OCI-LY7 (cell line): ENCODE measurements around the gene LONP1. TPM values are rescaled to one million over a fixed set of nuclear protein-coding genes. Genes with fewer than 3 reads are reported as not detected.

Experiments
- BruUV-seq: library from RNA; stranded (reverse); fragments of 400-500 nt; replicated peaks from 2 replicates; lab custom pipeline; 2021; lab: Mats Ljungman, UMichigan
- CTCF ChIA-PET: fragments of 300-600 bp; sonication (Branson Sonifier 250); formaldehyde crosslinking; loops from one replicate; lab custom pipeline; 2022; ENCODE audit warnings: antibody characterized with exemption; ENCODE audit not compliant: unreplicated experiment; lab: Charles Lee
- POLR2A ChIA-PET: fragments of 300-600 bp; sonication (Branson Sonifier 250); formaldehyde crosslinking; loops from one replicate; lab custom pipeline; 2022; ENCODE audit warnings: antibody characterized with exemption; lab: Charles Lee
- DNase-seq: peaks from one replicate; pipeline ENCODE4 v3.0.0-alpha.2; 2015; ENCODE audit warnings: low spot score
- H2AFZ ChIP-seq: fragments of 200-600 bp; sonication (generic), shearing (Covaris generic); 2 replicates; pipeline ENCODE4 v1.6.1; 2014; ENCODE audit warnings: mild to moderate bottlenecking, antibody characterized with exemption, low read length, moderate library complexity
- H3K27ac ChIP-seq: fragments of 200-600 bp; sonication (generic); 2 replicates; pipeline ENCODE4 v1.5.1; 2014; ENCODE audit warnings: mixed run types, low read depth, mild to moderate bottlenecking, moderate library complexity, low read length, inconsistent platforms; ENCODE audit not compliant: poor library complexity, severe bottlenecking
- H3K36me3 ChIP-seq: fragments of 200-600 bp; sonication (generic); 2 replicates; pipeline ENCODE4 v1.6.1; 2014; ENCODE audit warnings: mild to moderate bottlenecking, antibody characterized with exemption, low read length, moderate library complexity, mixed read lengths; ENCODE audit not compliant: insufficient read depth
- H3K4me1 ChIP-seq: fragments of 200-600 bp; sonication (generic); 2 replicates; pipeline ENCODE4 v1.5.1; 2014; ENCODE audit warnings: mild to moderate bottlenecking, low read length; ENCODE audit not compliant: insufficient read depth, poor library complexity, severe bottlenecking
- H3K4me2 ChIP-seq: fragments of 200-600 bp; sonication (generic); 2 replicates; pipeline ENCODE4 v1.6.1; 2014; ENCODE audit warnings: mild to moderate bottlenecking, low read length
- H3K4me3 ChIP-seq: fragments of 200-600 bp; sonication (generic); 2 replicates; pipeline ENCODE4 v1.5.1; 2014; ENCODE audit warnings: mild to moderate bottlenecking, low read depth, low read length; ENCODE audit not compliant: poor library complexity, severe bottlenecking
- H3K79me2 ChIP-seq: fragments of 200-600 bp; sonication (generic); 2 replicates; pipeline ENCODE4 v1.6.1; 2016; ENCODE audit warnings: low read depth, mild to moderate bottlenecking, low read length, moderate library complexity, mixed read lengths; ENCODE audit not compliant: insufficient read depth
- H3K9me2 ChIP-seq: fragments of 200-600 bp; sonication (generic); 2 replicates; pipeline ENCODE4 v1.6.1; 2016; ENCODE audit warnings: mild to moderate bottlenecking, low read length, mixed read lengths; ENCODE audit not compliant: insufficient read depth
- H3K9me3 ChIP-seq: fragments of 200-600 bp; sonication (generic); 2 replicates; pipeline ENCODE4 v1.6.1; 2014; ENCODE audit warnings: mild to moderate bottlenecking, mixed run types, low read length, mixed read lengths
- H4K20me1 ChIP-seq: fragments of 200-600 bp; sonication (generic); 2 replicates; pipeline ENCODE4 v1.6.1; 2014; ENCODE audit warnings: mild to moderate bottlenecking, antibody characterized with exemption, low read length, moderate library complexity, mixed read lengths; ENCODE audit not compliant: insufficient read depth
- EZH2phosphoT487 ChIP-seq: fragments of 200-600 bp; sonication (generic); IDR thresholded peaks from 2 replicates; pipeline ENCODE4 v1.6.1; 2018; ENCODE audit warnings: low read depth, borderline replicate concordance, mild to moderate bottlenecking, mixed run types, antibody characterized with exemption, low read length, moderate library complexity, mixed read lengths
- intact Hi-C: fragments of 100-400 bp; cut with micrococcal nuclease; formaldehyde crosslinking; loops from one replicate; pipeline ENCODE4 v1.10.0; 2022; ENCODE audit not compliant: unreplicated experiment
- total RNA-seq, 2 experiments: library from RNA; depleted of rRNA in 1 of 2; stranded (reverse); fragments of >200 nt in 1 of 2; shearing (Covaris generic) in 1 of 2; gene quantifications; 2 replicates each; pipeline ENCODE4 v1.2.3, GENCODE V29; 2014 to 2022
- TF ChIP-seq, protein P1 (sequence below): fragments of 200-600 bp; sonication (generic); conservative IDR thresholded peaks from 2 replicates; pipeline ENCODE4 v1.5.1; 2014; ENCODE audit warnings: mild to moderate bottlenecking, antibody characterized with exemption, low read length, moderate library complexity, mixed read lengths

Gene LONP1
- total RNA-seq, 2 experiments from 2014 or later, result 170 to 280 TPM

- no peaks in the 10 kb centered on the region for H4K20me1 ChIP-seq
- H3K9me2 ChIP-seq, result no peaks in the 10 kb centered on the region
- intact Hi-C loops, result no loop called here
- no peaks in the 10 kb centered on the region; the same call in 1 of the 2 replicates for H3K79me2 ChIP-seq
- no TSS peak for BruUV-seq
- H3K36me3 ChIP-seq, result no peaks in the 10 kb centered on the region
- H3K9me3 ChIP-seq, result no peaks in the 10 kb centered on the region
- peaks cover 24% of the 10 kb centered on the region for H3K4me1 ChIP-seq
- no peak for DNase-seq
- TF ChIP-seq, protein P1, sequence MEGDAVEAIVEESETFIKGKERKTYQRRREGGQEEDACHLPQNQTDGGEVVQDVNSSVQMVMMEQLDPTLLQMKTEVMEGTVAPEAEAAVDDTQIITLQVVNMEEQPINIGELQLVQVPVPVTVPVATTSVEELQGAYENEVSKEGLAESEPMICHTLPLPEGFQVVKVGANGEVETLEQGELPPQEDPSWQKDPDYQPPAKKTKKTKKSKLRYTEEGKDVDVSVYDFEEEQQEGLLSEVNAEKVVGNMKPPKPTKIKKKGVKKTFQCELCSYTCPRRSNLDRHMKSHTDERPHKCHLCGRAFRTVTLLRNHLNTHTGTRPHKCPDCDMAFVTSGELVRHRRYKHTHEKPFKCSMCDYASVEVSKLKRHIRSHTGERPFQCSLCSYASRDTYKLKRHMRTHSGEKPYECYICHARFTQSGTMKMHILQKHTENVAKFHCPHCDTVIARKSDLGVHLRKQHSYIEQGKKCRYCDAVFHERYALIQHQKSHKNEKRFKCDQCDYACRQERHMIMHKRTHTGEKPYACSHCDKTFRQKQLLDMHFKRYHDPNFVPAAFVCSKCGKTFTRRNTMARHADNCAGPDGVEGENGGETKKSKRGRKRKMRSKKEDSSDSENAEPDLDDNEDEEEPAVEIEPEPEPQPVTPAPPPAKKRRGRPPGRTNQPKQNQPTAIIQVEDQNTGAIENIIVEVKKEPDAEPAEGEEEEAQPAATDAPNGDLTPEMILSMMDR, result no peak
- no peak overlapping the region for H3K4me2 ChIP-seq
- H2AFZ ChIP-seq, result no peak overlapping the region
- CTCF ChIA-PET, result no interaction called here
- POLR2A ChIA-PET, result no interaction called here
- no peak overlapping the region for H3K4me3 ChIP-seq
- no peak overlapping the region for H3K27ac ChIP-seq
Measured at GRCh38 chr19:5683177-5683886, 36.6 kb downstream of the LONP1 start.

GRCh38 chr19:5682107-5682482, 37.9 kb downstream of the LONP1 start:
- CTCF ChIA-PET, result no interaction called here
- no peak for DNase-seq
- Histone ChIP-seq H3K4me2 (no peak overlapping the region), H3K9me3 (no peaks in the 10 kb centered on the region), H3K4me1 (peaks cover 21% of the 10 kb centered on the region), H2AFZ (no peak overlapping the region), H3K9me2 (no peaks in the 10 kb centered on the region), H3K79me2 (no peaks in the 10 kb centered on the region; the same call in 1 of the 2 replicates), H3K36me3 (no peaks in the 10 kb centered on the region), H3K4me3 (no peak overlapping the region), H4K20me1 (no peaks in the 10 kb centered on the region), H3K27ac (no peak overlapping the region)
- intact Hi-C loops, result no loop called here
- TF ChIP-seq, protein P1, result no peak
- no TSS peak for BruUV-seq
- POLR2A ChIA-PET, result interaction anchor here (0.6 kb wide), 1 partner anchor 92 kb away, joined by 4 read pairs; no protein-coding TSS in a partner anchor

GRCh38 chr19:5681391-5682106, 38.4 kb downstream of the LONP1 start:
- DNase-seq, result no peak
- Histone ChIP-seq H3K36me3 (no peaks in the 10 kb centered on the region), H2AFZ (no peak overlapping the region), H3K4me1 (peaks cover 21% of the 10 kb centered on the region), H3K4me2 (peak overlapping the region; percentile 69), H3K4me3 (peak overlapping the region; percentile 96), H3K27ac (no peak overlapping the region), H3K9me2 (no peaks in the 10 kb centered on the region), H4K20me1 (no peaks in the 10 kb centered on the region), H3K9me3 (no peaks in the 10 kb centered on the region), H3K79me2 (no peaks in the 10 kb centered on the region; the same call in 1 of the 2 replicates)
- POLR2A ChIA-PET, result no interaction called here
- intact Hi-C loops, result loop anchor here (2.0 kb wide), 1 partner anchor 59 kb away; the partner anchor contains the start of genes SAFB and SAFB2
- CTCF ChIA-PET, result no interaction called here
- TF ChIP-seq EZH2phosphoT487, result no peak
- TF ChIP-seq, protein P1, result no peak
- no TSS peak for BruUV-seq
